ENCODE results near the gene OR51B4.
"Not testable (repeated sequence)": the region's sequence is repeated elsewhere in the genome, so short reads cannot be mapped to it uniquely, and the experiment has no call there.

The OR51B4 gene

GRCh38 chr11:5301846-5302245, at the start of gene OR51B4:
TSS of gene OR51B4 (minus strand) at chr11:5301946. CDS start at chr11:5301946, 0 bp downstream.
- DNase-seq: no peak

GRCh38 chr11:5351208-5351607, 49.5 kb upstream of the OR51B4 start, which contains the start of gene OR51B6:
TSS of gene OR51B6 (plus strand) at chr11:5351508. CDS start at chr11:5351508, 0 bp downstream.
- DNase-seq: no peak

- no peak for DNase-seq
Measured at GRCh38 chr11:5349550-5349949, 47.8 kb upstream of the OR51B4 start.

GRCh38 chr11:5348551-5349194, 46.9 kb upstream of the OR51B4 start:
- no peak for DNase-seq

- DNase-seq: no peak
Measured at GRCh38 chr11:5345831-5346230, 44.1 kb upstream of the OR51B4 start.

- no peak for DNase-seq
Measured at GRCh38 chr11:5343474-5344335, 42.0 kb upstream of the OR51B4 start, which contains the start of gene OR51B5. TSS of gene OR51B5 (minus strand) at chr11:5343524. CDS start at chr11:5343524, 0 bp downstream.

GRCh38 chr11:5339771-5340322, 38.1 kb upstream of the OR51B4 start:
- no peak for DNase-seq

GRCh38 chr11:5337253-5337652, 35.5 kb upstream of the OR51B4 start:
- DNase-seq: not testable (repeated sequence)

- no peak for DNase-seq
Measured at GRCh38 chr11:5336331-5336730, 34.6 kb upstream of the OR51B4 start.

GRCh38 chr11:5335170-5335569, 33.4 kb upstream of the OR51B4 start:
- no peak for DNase-seq

- DNase-seq: no peak
Measured at GRCh38 chr11:5324197-5324596, 22.5 kb upstream of the OR51B4 start, which contains the start of gene OR51B2. TSS of gene OR51B2 (minus strand) at chr11:5324297. CDS start at chr11:5324297, 0 bp downstream.

- no peak for DNase-seq
Measured at GRCh38 chr11:5317292-5317691, 15.5 kb upstream of the OR51B4 start.

- not testable (repeated sequence) for DNase-seq
Measured at GRCh38 chr11:5313326-5314023, 11.7 kb upstream of the OR51B4 start.

- no peak for DNase-seq
Measured at GRCh38 chr11:5310423-5310822, 8.7 kb upstream of the OR51B4 start.

GRCh38 chr11:5307256-5308019, 5.7 kb upstream of the OR51B4 start:
- DNase-seq: no peak

- no peak for DNase-seq
Measured at GRCh38 chr11:5304046-5304445, 2.3 kb upstream of the OR51B4 start.

- no peak for DNase-seq
Measured at GRCh38 chr11:5303626-5304025, 1.9 kb upstream of the OR51B4 start.

- no peak for DNase-seq
Measured at GRCh38 chr11:5300251-5300650, 1.5 kb downstream of the OR51B4 start.

- DNase-seq: peak in 1 of 2 experiments; percentile 17
Measured at GRCh38 chr11:5298451-5298850, 3.3 kb downstream of the OR51B4 start.

- DNase-seq: no peak
Measured at GRCh38 chr11:5297721-5298323, 3.9 kb downstream of the OR51B4 start.

GRCh38 chr11:5294342-5294995, 7.3 kb downstream of the OR51B4 start:
- DNase-seq: not testable (repeated sequence)

Measured in NCI-H524 (cell line).